Hepatocyte (in vitro differentiated cells): Measurements from ENCODE around the gene BARX1. TPM values are rescaled to one million over a fixed set of nuclear protein-coding genes. Genes with fewer than 3 reads are reported as not detected.
A peak's percentile ranks its signal among the peaks of the same experiment; 100 is the strongest.

Experiments used
- DNase-seq: peaks from one replicate; pipeline ENCODE4 v3.0.0-alpha.2; 2016; ENCODE audit warnings: low spot score
- H2AFZ ChIP-seq: fragments of 200-600 bp; sonication (generic); 2 replicates; pipeline ENCODE4 v1.6.0; 2016; ENCODE audit warnings: antibody characterized with exemption, mild to moderate bottlenecking
- H3K27ac ChIP-seq: fragments of 200-600 bp; sonication (generic); 2 replicates; pipeline ENCODE4 v1.5.1; 2016; ENCODE audit warnings: mild to moderate bottlenecking
- H3K27me3 ChIP-seq: fragments of 200-600 bp; sonication (generic); 2 replicates; pipeline ENCODE4 v1.6.1; 2016
- H3K36me3 ChIP-seq: fragments of 200-600 bp; sonication (generic); replicated peaks from 2 replicates; pipeline ENCODE4 v1.5.1; 2016; ENCODE audit warnings: low read depth; ENCODE audit not compliant: insufficient read depth
- H3K4me1 ChIP-seq: fragments of 200-600 bp; sonication (generic); 2 replicates; pipeline ENCODE4 v1.5.1; 2016; ENCODE audit warnings: mild to moderate bottlenecking, moderate library complexity; ENCODE audit not compliant: insufficient read depth
- H3K4me2 ChIP-seq: fragments of 200-600 bp; sonication (generic); 2 replicates; pipeline ENCODE4 v1.6.0; 2016
- H3K4me3 ChIP-seq: fragments of 200-600 bp; sonication (generic); 2 replicates; pipeline ENCODE4 v1.5.1; 2016; ENCODE audit warnings: mild to moderate bottlenecking
- H3K79me2 ChIP-seq: fragments of 200-600 bp; sonication (generic); 2 replicates; pipeline ENCODE4 v1.6.0; 2017; ENCODE audit warnings: mild to moderate bottlenecking
- H3K9me2 ChIP-seq: fragments of 200-600 bp; sonication (generic); replicated peaks from 2 replicates; pipeline ENCODE4 v1.6.0; 2017; ENCODE audit warnings: mild to moderate bottlenecking; ENCODE audit not compliant: insufficient read depth
- H3K9me3 ChIP-seq: fragments of 200-600 bp; sonication (generic); 2 replicates; pipeline ENCODE4 v1.5.1; 2016; ENCODE audit warnings: low read depth, mild to moderate bottlenecking
- H4K20me1 ChIP-seq: fragments of 200-600 bp; sonication (generic); 2 replicates; pipeline ENCODE4 v1.6.0; 2016; ENCODE audit warnings: mild to moderate bottlenecking; ENCODE audit not compliant: insufficient read depth, poor library complexity, severe bottlenecking
- EZH2 ChIP-seq: fragments of 200-600 bp; sonication (generic); IDR thresholded peaks from 2 replicates; pipeline ENCODE4 v1.6.1; 2016; ENCODE audit warnings: antibody characterized with exemption, mild to moderate bottlenecking, borderline replicate concordance
- EZH2phosphoT487 ChIP-seq: fragments of 200-600 bp; sonication (generic); IDR thresholded peaks from one replicate; pipeline ENCODE4 v1.6.1; 2018; ENCODE audit warnings: antibody characterized with exemption, mild to moderate bottlenecking, low read depth, moderate library complexity; ENCODE audit not compliant: unreplicated experiment, severe bottlenecking
- WGBS: methylation state at CpG from one replicate; pipeline ENCODE4 v1.1.6; 2016; ENCODE audit warnings: low lambda C conversion rate; ENCODE audit errors: missing lambda C conversion rate; 5-methylcytosine and 5-hydroxymethylcytosine counted together
- polyA plus RNA-seq: library from polyadenylated mRNA; unstranded; fragments of >200 nt; fragmentation: Nextera tagmentation; extraction: Ambion mirVana; gene quantifications from 2 replicates; pipeline ENCODE4 v1.2.1, GENCODE V29; 2016
- total RNA-seq: library from RNA; depleted of rRNA; stranded (reverse); fragments of >200 nt; gene quantifications from 2 replicates; pipeline ENCODE4 v1.2.3, GENCODE V29; 2014
- TF ChIP-seq, protein P1 (sequence below): fragments of 200-600 bp; sonication (generic); IDR thresholded peaks from 2 replicates; pipeline ENCODE4 v1.5.1; 2016; ENCODE audit warnings: antibody characterized with exemption, mild to moderate bottlenecking; ENCODE audit not compliant: poor library complexity

BARX1 gene, protein sequence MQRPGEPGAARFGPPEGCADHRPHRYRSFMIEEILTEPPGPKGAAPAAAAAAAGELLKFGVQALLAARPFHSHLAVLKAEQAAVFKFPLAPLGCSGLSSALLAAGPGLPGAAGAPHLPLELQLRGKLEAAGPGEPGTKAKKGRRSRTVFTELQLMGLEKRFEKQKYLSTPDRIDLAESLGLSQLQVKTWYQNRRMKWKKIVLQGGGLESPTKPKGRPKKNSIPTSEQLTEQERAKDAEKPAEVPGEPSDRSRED
- 0.20 and 0.50 TPM in 2 replicates for total RNA-seq
- polyA plus RNA-seq, result 0.47 TPM in 1 of 2 replicates, not detected in the other

DNA sequence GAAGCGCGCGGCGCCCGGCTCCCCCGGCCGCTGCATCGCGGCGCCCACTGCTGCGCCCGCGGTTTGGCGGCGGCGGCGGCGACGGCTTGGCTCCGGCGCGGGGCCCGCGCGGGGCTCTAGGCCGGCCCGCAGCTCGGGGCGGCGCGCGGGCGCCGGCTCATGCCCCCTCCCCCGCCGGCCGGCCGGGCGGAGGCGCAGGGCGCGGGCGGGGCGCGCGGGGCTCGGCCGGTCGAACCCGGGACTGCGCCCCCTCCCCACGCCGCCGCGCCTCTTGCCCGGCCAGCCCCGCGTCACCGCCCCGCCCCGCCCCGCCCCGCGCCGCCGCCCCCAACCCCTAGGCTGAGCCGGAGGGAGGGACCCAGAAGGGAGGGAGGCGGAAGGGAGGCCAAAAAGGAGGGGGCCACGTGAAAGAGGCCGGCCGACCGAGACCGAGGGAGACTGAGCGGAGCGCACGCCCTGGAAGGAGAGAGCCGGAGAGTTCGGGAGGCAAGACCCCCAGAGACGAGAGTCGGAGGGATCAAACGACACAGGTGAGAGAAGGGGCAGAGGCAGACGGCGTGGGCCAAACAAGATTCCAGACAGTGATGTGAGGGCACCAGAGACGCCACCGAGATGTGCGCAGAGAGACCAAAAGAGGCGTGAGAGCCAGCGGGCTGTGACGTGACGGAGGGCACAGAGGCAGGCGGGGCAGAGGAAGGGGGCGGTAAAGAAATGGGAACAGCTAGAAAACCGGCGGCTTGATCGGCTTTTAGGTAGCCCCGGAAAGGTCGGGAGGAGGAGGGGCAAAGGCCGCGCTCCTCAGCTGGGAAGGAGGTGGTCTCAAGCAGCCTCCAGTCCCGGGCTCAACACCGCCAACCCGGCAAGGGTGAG is at the start of gene BARX1:
TSS of gene BARX1 (minus strand) at position 245 of the 870 bp plus-strand sequence. CDS start at position 36, 209 bp downstream.
- no peak for DNase-seq
- Histone ChIP-seq H3K4me3 (no peak within 1 kb of the TSS), H3K4me1 (peaks cover 35% of the 10 kb centered on the region), H3K9me2 (no peaks in the 10 kb centered on the region), H3K27ac (no peak within 1 kb of the TSS), H4K20me1 (no peaks in the 10 kb centered on the region), H3K79me2 (no peaks in the 10 kb centered on the region), H3K4me2 (peak within 1 kb of the TSS; percentile 88), H3K27me3 (peaks cover 95% of the 10 kb centered on the region), H2AFZ (peak within 1 kb of the TSS; percentile 35), H3K36me3 (no peaks in the 10 kb centered on the region), H3K9me3 (no peaks in the 10 kb centered on the region)
- TF ChIP-seq EZH2phosphoT487, result peak; percentile 84
- peak; percentile 96 for TF ChIP-seq EZH2
- TF ChIP-seq, protein P1, sequence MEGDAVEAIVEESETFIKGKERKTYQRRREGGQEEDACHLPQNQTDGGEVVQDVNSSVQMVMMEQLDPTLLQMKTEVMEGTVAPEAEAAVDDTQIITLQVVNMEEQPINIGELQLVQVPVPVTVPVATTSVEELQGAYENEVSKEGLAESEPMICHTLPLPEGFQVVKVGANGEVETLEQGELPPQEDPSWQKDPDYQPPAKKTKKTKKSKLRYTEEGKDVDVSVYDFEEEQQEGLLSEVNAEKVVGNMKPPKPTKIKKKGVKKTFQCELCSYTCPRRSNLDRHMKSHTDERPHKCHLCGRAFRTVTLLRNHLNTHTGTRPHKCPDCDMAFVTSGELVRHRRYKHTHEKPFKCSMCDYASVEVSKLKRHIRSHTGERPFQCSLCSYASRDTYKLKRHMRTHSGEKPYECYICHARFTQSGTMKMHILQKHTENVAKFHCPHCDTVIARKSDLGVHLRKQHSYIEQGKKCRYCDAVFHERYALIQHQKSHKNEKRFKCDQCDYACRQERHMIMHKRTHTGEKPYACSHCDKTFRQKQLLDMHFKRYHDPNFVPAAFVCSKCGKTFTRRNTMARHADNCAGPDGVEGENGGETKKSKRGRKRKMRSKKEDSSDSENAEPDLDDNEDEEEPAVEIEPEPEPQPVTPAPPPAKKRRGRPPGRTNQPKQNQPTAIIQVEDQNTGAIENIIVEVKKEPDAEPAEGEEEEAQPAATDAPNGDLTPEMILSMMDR, result no peak
- WGBS, result 2% methylated on average over 50 of the region's 102 CpGs

DNA sequence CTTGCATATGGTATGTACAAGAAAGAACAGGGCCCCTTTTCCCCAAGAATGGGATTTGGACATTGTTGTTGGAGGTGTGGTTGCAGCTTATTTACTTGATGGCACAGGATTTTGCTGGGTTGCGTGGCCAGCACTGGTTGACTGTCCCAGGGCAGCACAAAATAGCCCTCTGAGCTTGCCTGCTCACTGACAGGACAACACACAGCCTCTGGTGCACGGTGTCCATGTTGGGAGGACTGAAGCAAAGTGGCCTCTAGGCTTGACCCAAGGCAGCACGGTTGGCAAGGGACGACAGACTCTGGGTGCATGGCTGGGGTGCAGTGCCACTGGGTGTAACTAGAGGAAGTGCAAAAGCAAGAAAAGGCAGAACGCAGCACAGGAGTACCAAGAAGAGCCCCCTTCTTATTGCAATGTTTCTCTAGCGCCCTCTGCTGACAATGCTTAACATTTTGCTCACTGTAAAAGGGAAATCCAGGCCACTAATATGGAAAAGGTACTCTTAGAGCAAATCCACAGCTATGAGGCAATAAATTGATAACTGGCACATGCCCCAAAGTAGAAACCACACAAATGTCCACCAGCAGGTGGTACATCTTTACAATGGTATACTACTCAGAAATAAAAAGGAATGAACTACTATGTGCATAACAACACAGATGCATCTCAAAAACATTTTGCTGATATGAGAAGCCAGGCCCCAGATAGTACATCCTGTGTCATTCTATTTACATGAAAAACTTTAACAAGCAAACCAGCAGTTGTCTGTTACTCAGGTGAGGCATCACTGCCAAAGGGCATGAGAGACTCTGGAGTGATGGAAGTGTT is 47.4 kb upstream of the BARX1 start:
- DNase-seq, result peak; percentile 81
- no peaks in the 10 kb centered on the region for H3K79me2 ChIP-seq
- H3K27me3 ChIP-seq, result no peaks in the 10 kb centered on the region
- no peak overlapping the region for H3K27ac ChIP-seq
- TF ChIP-seq EZH2 (no peak), EZH2phosphoT487 (no peak)
- TF ChIP-seq, protein P1, result peak; percentile 61
- no peak overlapping the region for H3K4me3 ChIP-seq
- no peaks in the 10 kb centered on the region for H3K9me2 ChIP-seq
- no peaks in the 10 kb centered on the region for H3K4me1 ChIP-seq
- H2AFZ ChIP-seq, result no peak overlapping the region
- H3K4me2 ChIP-seq, result no peak overlapping the region
- 30% methylated on average over 6 of the region's 6 CpGs for WGBS
- no peaks in the 10 kb centered on the region for H3K9me3 ChIP-seq
- H3K36me3 ChIP-seq, result no peaks in the 10 kb centered on the region
- H4K20me1 ChIP-seq, result no peaks in the 10 kb centered on the region

DNA sequence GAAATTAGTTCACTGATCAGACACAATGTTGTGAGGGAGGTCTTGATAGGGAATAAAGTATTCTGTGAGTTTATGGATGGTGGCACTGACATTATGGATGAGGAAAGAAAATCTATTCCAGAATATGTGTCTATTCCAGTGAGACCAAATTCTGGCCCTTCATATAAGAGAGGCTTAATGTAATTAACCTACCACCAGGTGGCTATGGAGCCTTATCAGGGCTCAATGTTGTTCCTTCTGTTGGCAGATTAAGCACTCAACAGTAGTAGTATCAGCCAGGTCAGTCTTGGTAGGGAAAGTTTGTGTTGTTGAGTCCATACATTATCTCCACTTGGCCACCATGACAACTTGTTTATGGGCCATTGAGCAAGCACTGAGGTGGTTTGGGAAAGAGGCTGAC is 41.7 kb upstream of the BARX1 start:
- H3K4me3 ChIP-seq, result no peak overlapping the region
- H3K79me2 ChIP-seq, result no peaks in the 10 kb centered on the region
- peaks cover 6% of the 10 kb centered on the region for H3K27me3 ChIP-seq
- H3K4me2 ChIP-seq, result no peak overlapping the region
- DNase-seq, result no peak
- no peaks in the 10 kb centered on the region for H3K9me3 ChIP-seq
- H3K36me3 ChIP-seq, result no peaks in the 10 kb centered on the region
- H3K27ac ChIP-seq, result no peak overlapping the region
- no peaks in the 10 kb centered on the region for H3K9me2 ChIP-seq
- TF ChIP-seq EZH2phosphoT487 (no peak), EZH2 (no peak)
- TF ChIP-seq, protein P1, result no peak
- H4K20me1 ChIP-seq, result no peaks in the 10 kb centered on the region
- H3K4me1 ChIP-seq, result no peaks in the 10 kb centered on the region
- no peak overlapping the region for H2AFZ ChIP-seq
